Right atrium auricular region (tissue), 2 donors: ENCODE measurements around the gene STOML1. TPM values are rescaled to one million over a fixed set of nuclear protein-coding genes. Genes with fewer than 3 reads are reported as not detected.

Experiments
- DNase-seq: peaks from one replicate; pipeline ENCODE4 v3.0.0-alpha.2; 2019; ENCODE audit warnings: low spot score
- H3K27ac ChIP-seq, 2 donors: fragments of 200-600 bp; sonication (generic); 1 replicate in 1 of 2; 2 replicates in 1 of 2; pipeline ENCODE4 v1.5.1; 2016 to 2019
- H3K27me3 ChIP-seq, 2 donors: fragments of 200-600 bp; sonication (generic); one replicate each; pipeline versions ENCODE4 v1.5.1 to v1.6.0; 2017 to 2019
- H3K36me3 ChIP-seq: fragments of 200-600 bp; sonication (generic); one replicate; pipeline ENCODE4 v1.5.1; 2016
- H3K4me1 ChIP-seq, 2 donors: fragments of 200-600 bp; sonication (generic); one replicate each; pipeline versions ENCODE4 v1.5.1 to v1.6.0; 2017 to 2019
- H3K4me3 ChIP-seq, 2 donors: fragments of 200-600 bp; sonication (generic); 1 replicate in 1 of 2; 2 replicates in 1 of 2; pipeline ENCODE4 v1.5.1; 2017 to 2019; ENCODE audit warnings: mild to moderate bottlenecking in 1 of 2, moderate library complexity in 1 of 2
- H3K9me3 ChIP-seq, 2 donors: fragments of 200-600 bp; sonication (generic); one replicate each; pipeline ENCODE4 v1.5.1; 2019
- CTCF ChIP-seq, 2 donors: fragments of 200-600 bp; sonication (generic); IDR thresholded peaks; one replicate each; pipeline ENCODE4 v1.5.1; 2019; ENCODE audit warnings: antibody characterized with exemption in 2 of 2
- total RNA-seq, 2 donors: library from RNA; depleted of rRNA; stranded (reverse); fragments of >200 nt; gene quantifications; one replicate each; pipeline ENCODE4 v1.1.0, GENCODE V29; 2016

STOML1 gene
- total RNA-seq, 2 donors from 2014 or later, result 11.8 to 23.5 TPM

- TF ChIP-seq CTCF (IDR thresholded peaks at IDR 0.05), result no peak
- Histone ChIP-seq H3K9me3 (no peaks in the 10 kb centered on the region), H3K4me3 (no peak overlapping the region), H3K36me3 (peaks cover 16% of the 10 kb centered on the region), H3K4me1 (peaks cover 0 to 36% of the 10 kb centered on the region in 2 donors), H3K27ac (no peak overlapping the region), H3K27me3 (no peaks in the 10 kb centered on the region)
- DNase-seq, result no peak
These were observed 42.6 kb downstream of the STOML1 start for GRCh38 chr15:73949496-73949895.

- Histone ChIP-seq H3K9me3 (no peaks in the 10 kb centered on the region), H3K4me3 (no peak overlapping the region), H3K36me3 (peaks cover 16% of the 10 kb centered on the region), H3K27me3 (no peaks in the 10 kb centered on the region), H3K27ac (no peak overlapping the region), H3K4me1 (peaks cover 0 to 41% of the 10 kb centered on the region in 2 donors)
- DNase-seq, result no peak
- no peak for TF ChIP-seq CTCF (IDR thresholded peaks at IDR 0.05)
These were observed 43.1 kb downstream of the STOML1 start for GRCh38 chr15:73948982-73949381.

- no peak for DNase-seq
- no peak overlapping the region for H3K4me3 ChIP-seq
- no peaks in the 10 kb centered on the region for H3K27me3 ChIP-seq
- H3K27ac ChIP-seq, result no peak overlapping the region
- no peaks in the 10 kb centered on the region for H3K9me3 ChIP-seq
- no peak for TF ChIP-seq CTCF (IDR thresholded peaks at IDR 0.05)
- peaks cover 0 to 39% of the 10 kb centered on the region in 2 donors for H3K4me1 ChIP-seq
- peaks cover 16% of the 10 kb centered on the region for H3K36me3 ChIP-seq
These were observed 43.7 kb downstream of the STOML1 start for GRCh38 chr15:73948396-73948795.

DNA sequence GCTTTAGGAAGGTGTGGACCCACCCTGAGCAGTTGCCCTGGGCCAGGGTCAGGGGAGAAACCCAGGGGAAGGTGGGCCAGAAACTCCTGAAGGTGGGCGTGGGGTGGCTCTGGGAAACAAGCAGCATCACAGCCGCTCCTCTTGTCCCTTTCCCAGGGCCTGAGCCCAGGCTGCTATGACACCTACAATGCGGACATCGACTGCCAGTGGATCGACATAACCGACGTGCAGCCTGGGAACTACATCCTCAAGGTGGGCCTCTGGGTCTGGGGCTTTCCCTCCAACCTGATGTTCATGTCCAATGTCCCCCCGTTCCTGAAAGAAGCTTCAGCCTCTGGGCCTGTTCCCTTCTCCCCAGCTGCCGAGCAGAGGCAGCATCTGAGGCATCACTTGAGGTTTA, 44.4 kb downstream of the STOML1 start:
- H3K4me3 ChIP-seq, result no peak overlapping the region
- DNase-seq, result no peak
- no peak overlapping the region for H3K27ac ChIP-seq
- no peak for TF ChIP-seq CTCF (IDR thresholded peaks at IDR 0.05)
- H3K4me1 ChIP-seq, result peaks cover 0 to 32% of the 10 kb centered on the region in 2 donors
- H3K27me3 ChIP-seq, result no peaks in the 10 kb centered on the region
- H3K36me3 ChIP-seq, result peaks cover 16% of the 10 kb centered on the region
- no peaks in the 10 kb centered on the region for H3K9me3 ChIP-seq

DNA sequence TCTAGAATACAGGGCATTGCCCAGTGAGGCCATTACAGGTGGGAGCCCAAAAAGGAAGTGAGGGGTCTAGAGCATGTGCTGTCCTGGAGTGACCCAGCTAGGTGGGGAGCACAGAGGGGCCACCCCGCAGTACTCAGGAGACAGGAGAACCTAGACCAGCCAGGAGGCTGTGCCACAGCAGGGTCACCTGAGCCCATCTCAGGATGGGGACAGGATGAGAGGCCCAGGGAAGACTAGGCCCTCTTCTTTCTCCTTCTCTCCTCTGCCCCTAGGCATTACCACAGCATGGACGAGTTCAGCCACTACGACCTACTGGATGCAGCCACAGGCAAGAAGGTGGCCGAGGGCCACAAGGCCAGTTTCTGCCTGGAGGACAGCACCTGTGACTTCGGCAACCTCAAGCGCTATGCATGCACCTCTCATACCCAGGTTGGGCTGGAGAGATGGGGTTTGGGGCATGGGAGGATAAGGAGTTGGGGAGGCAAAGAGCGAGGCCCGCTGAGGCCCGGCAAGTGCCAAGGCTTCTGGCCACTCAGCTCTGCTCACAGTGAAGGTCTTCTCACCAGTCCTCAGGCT, 45.2 kb downstream of the STOML1 start:
- Histone ChIP-seq H3K27ac (no peak overlapping the region), H3K27me3 (no peaks in the 10 kb centered on the region), H3K36me3 (peaks cover 16% of the 10 kb centered on the region), H3K4me1 (peaks cover 0 to 30% of the 10 kb centered on the region in 2 donors), H3K4me3 (no peak overlapping the region), H3K9me3 (no peaks in the 10 kb centered on the region)
- no peak for TF ChIP-seq CTCF (IDR thresholded peaks at IDR 0.05)
- DNase-seq, result no peak
